ENCODE measurements around the gene PLA2G5. TPM values are rescaled to one million over a fixed set of nuclear protein-coding genes. Genes with fewer than 3 reads are reported as not detected.

Gene PLA2G5
- total and polyA plus RNA-seq, 2 of the 4 experiments (the other 2 are of a cell fraction): not detected

- no peak for DNase-seq
- BruUV-seq (replicated peaks): no TSS peak
- H2AFZ ChIP-seq (replicated peaks; ENCODE audit: low read length, poor library complexity): no peak overlapping the region
- TF ChIP-seq USF2 (IDR thresholded peaks at IDR 0.05; ENCODE audit: low read depth, low read length) (no peak), MAZ (IDR thresholded peaks at IDR 0.05; ENCODE audit: borderline replicate concordance, low read depth, low read length) (no peak), CEBPB (IDR thresholded peaks at IDR 0.05; ENCODE audit: low read depth, low read length) (no peak), SMC3 (IDR thresholded peaks at IDR 0.05; ENCODE audit: low read depth, low read length) (no peak), ELK1 (IDR thresholded peaks at IDR 0.05; ENCODE audit: borderline replicate concordance, low read depth, low read length) (no peak), MXI1 (IDR thresholded peaks at IDR 0.05; ENCODE audit: borderline replicate concordance, low read depth, low read length) (no peak), CHD1 (IDR thresholded peaks at IDR 0.05; ENCODE audit: low read depth, low read length) (no peak), RAD21 (IDR thresholded peaks at IDR 0.05; ENCODE audit: low read length) (no peak), RCOR1 (IDR thresholded peaks at IDR 0.05; ENCODE audit: insufficient replicate concordance, low read length) (no peak), POLR2A (IDR thresholded peaks at IDR 0.05; ENCODE audit: low read depth, low read length) (no peak)
- H3K14ac ChIP-seq (replicated peaks; ENCODE audit: low read depth, low read length): no peak overlapping the region
- H3K36me3 ChIP-seq (ENCODE audit: control insufficient read depth, insufficient read depth, low read length): no peaks in the 10 kb centered on the region
- H3K4me3 ChIP-seq (ENCODE audit: insufficient read depth, low read depth, low read length): no peak overlapping the region
- H3K27me3 ChIP-seq (ENCODE audit: control insufficient read depth, insufficient read depth, low read length): peaks cover 7% of the 10 kb centered on the region
- no peaks in the 10 kb centered on the region for H3K9me1 ChIP-seq (ENCODE audit: insufficient read depth, low read length)
- H2BK5ac ChIP-seq (ENCODE audit: low read depth, low read length, poor library complexity, severe bottlenecking): no peak overlapping the region
- H3K79me1 ChIP-seq (ENCODE audit: low read depth in 1 of 2, low read length in 2 of 2): no peaks in the 10 kb centered on the region
- no peak overlapping the region for H3K4ac ChIP-seq (ENCODE audit: low read depth, low read length)
- H2BK120ac ChIP-seq (ENCODE audit: low read depth, low read length): no peak overlapping the region
- no peak overlapping the region for H3K56ac ChIP-seq (ENCODE audit: extremely low read depth, insufficient read depth, low read length)
- H3K4me2 ChIP-seq (ENCODE audit: low read depth, low read length): no peak overlapping the region
- intact Hi-C loops (cut with micrococcal nuclease): no loop called here
- no peak overlapping the region for H4K91ac ChIP-seq (ENCODE audit: insufficient read depth, low read depth, low read length)
- H2BK20ac ChIP-seq (ENCODE audit: low read depth, low read length): no peak overlapping the region
- no peak overlapping the region for H3K18ac ChIP-seq (ENCODE audit: low read depth, low read length)
- dilution Hi-C loops (cut with HindIII; ENCODE audit: low sequenced_read_pairs, unreplicated experiment): no loop called here
- no peak overlapping the region for H2AK9ac ChIP-seq (replicated peaks; ENCODE audit: low read depth, low read length, poor library complexity)
- no peak overlapping the region for H4K5ac ChIP-seq (ENCODE audit: low read depth, low read length)
- H2AK5ac ChIP-seq (ENCODE audit: low read depth, low read length): no peak overlapping the region
- in situ Hi-C loops (cut with MboI; ENCODE audit: low sequenced_read_pairs): no loop called here
- no peak overlapping the region for H3K9ac ChIP-seq (ENCODE audit: low read depth, low read length)
- ChIA-PET POLR2A (ENCODE audit: unreplicated experiment) (no interaction called here), CTCF (no interaction called here)
- ATAC-seq (ENCODE audit: low read depth): no peak
- H4K20me1 ChIP-seq (ENCODE audit: insufficient read depth, low read length): no peaks in the 10 kb centered on the region
- H3K4me1 ChIP-seq (ENCODE audit: control insufficient read depth, insufficient read depth, low read length): no peaks in the 10 kb centered on the region
- H3K23ac ChIP-seq (ENCODE audit: low read depth, low read length): no peak overlapping the region
- no peak overlapping the region for H3K27ac ChIP-seq (ENCODE audit: insufficient read depth, low read length)
- no CpG with 5 or more reads among the region's 1 CpG for WGBS, 2 experiments (ENCODE audit: extremely low coverage in 2 of 2, insufficient read length in 1 of 2)
- H2BK15ac ChIP-seq (ENCODE audit: low read depth, low read length): no peak overlapping the region
- no peaks in the 10 kb centered on the region for H3K9me3 ChIP-seq (ENCODE audit: control insufficient read depth, insufficient read depth, low read length)
- no peak overlapping the region for H4K8ac ChIP-seq (ENCODE audit: low read depth in 2 of 2, low read length in 2 of 2)
These were observed 32.1 kb upstream of the PLA2G5 start for GRCh38 chr1:20037877-20038276.

Data from IMR-90 (cell line).